CD4-positive, alpha-beta T cell treated with Interleukin-15 for 1 hour (primary cell): ENCODE results near the gene PARVB.
"Not testable (repeated sequence)": the region's sequence is repeated elsewhere in the genome, so short reads cannot be mapped to it uniquely, and the experiment has no call there.

Source experiments
- DNase-seq: peaks from one replicate; pipeline ENCODE4 v3.0.0-alpha.2; 2020

The PARVB gene

GRCh38 chr22:44090571-44090905 is 66.4 kb downstream of the PARVB start:
- DNase-seq, result no peak

- no peak for DNase-seq
Observed at GRCh38 chr22:44091021-44091721, 67.1 kb downstream of the PARVB start.

- DNase-seq, result no peak
Observed at GRCh38 chr22:44091751-44092150, 67.6 kb downstream of the PARVB start.

- DNase-seq, result no peak
Observed at GRCh38 chr22:44092636-44093220, 68.6 kb downstream of the PARVB start.

- DNase-seq, result no peak
Observed at GRCh38 chr22:44093791-44094190, 69.7 kb downstream of the PARVB start.

- no peak for DNase-seq
Observed at GRCh38 chr22:44094751-44095302, 70.7 kb downstream of the PARVB start.

- DNase-seq, result no peak
Observed at GRCh38 chr22:44096736-44097135, 72.6 kb downstream of the PARVB start.

- no peak for DNase-seq
Observed at GRCh38 chr22:44097263-44098020, 73.3 kb downstream of the PARVB start.

GRCh38 chr22:44098021-44098739 is 74.1 kb downstream of the PARVB start:
- no peak for DNase-seq

- no peak for DNase-seq
Observed at GRCh38 chr22:44098966-44099530, 74.9 kb downstream of the PARVB start.

- DNase-seq, result no peak
Observed at GRCh38 chr22:44099696-44100095, 75.6 kb downstream of the PARVB start.

GRCh38 chr22:44100411-44100810 is 76.3 kb downstream of the PARVB start:
- no peak for DNase-seq

GRCh38 chr22:44102121-44102520 is 78.0 kb downstream of the PARVB start:
- DNase-seq, result no peak

- no peak for DNase-seq
Observed at GRCh38 chr22:44102856-44103255, 78.8 kb downstream of the PARVB start.

- DNase-seq, result no peak
Observed at GRCh38 chr22:44103735-44104480, 79.8 kb downstream of the PARVB start.

GRCh38 chr22:44107340-44107739 is 83.2 kb downstream of the PARVB start:
- no peak for DNase-seq

- no peak for DNase-seq
Observed at GRCh38 chr22:44108076-44108475, 84.0 kb downstream of the PARVB start.

GRCh38 chr22:44108806-44109385 is 84.8 kb downstream of the PARVB start:
- no peak for DNase-seq

GRCh38 chr22:44109416-44109815 is 85.3 kb downstream of the PARVB start:
- DNase-seq, result no peak

- not testable (repeated sequence) for DNase-seq
Observed at GRCh38 chr22:44110656-44111055, 86.6 kb downstream of the PARVB start.

GRCh38 chr22:44111562-44112155 is 87.6 kb downstream of the PARVB start:
- no peak for DNase-seq
